Body of pancreas (tissue), 4 donors: ENCODE data around the gene IKBKE. TPM values are rescaled to one million over a fixed set of nuclear protein-coding genes. Genes with fewer than 3 reads are reported as not detected.

Experiments
- ATAC-seq: fragments of 150-250 bp; one replicate; pipeline ENCODE4 v1.9.1; 2016
- DNase-seq, 4 donors: peaks; one replicate each; pipeline ENCODE4 v3.0.0-alpha.2; 2019
- H3K27ac ChIP-seq, 4 donors: fragments of 200-600 bp; sonication (generic); 1 replicate in 3 of 4; 2 replicates in 1 of 4; pipeline versions ENCODE4 v1.5.1 to v1.6.1; 2016 to 2019; ENCODE audit warnings: mild to moderate bottlenecking in 1 of 4, mixed read lengths in 1 of 4, moderate library complexity in 1 of 4
- H3K27me3 ChIP-seq, 2 donors: fragments of 200-600 bp; sonication (generic); one replicate each; pipeline ENCODE4 v1.6.0; 2016; ENCODE audit warnings: mild to moderate bottlenecking in 1 of 2
- H3K36me3 ChIP-seq, 2 donors: fragments of 200-600 bp; sonication (generic); replicated peaks in 1 of 2; 2 replicates each; pipeline ENCODE4 v1.5.1; 2016; ENCODE audit warnings: low read depth in 2 of 2; ENCODE audit not compliant: insufficient read depth in 1 of 2
- H3K4me1 ChIP-seq: fragments of 200-600 bp; sonication (generic); one replicate; pipeline ENCODE4 v1.6.0; 2016
- H3K4me3 ChIP-seq, 2 donors: fragments of 200-600 bp; sonication (generic); 1 replicate in 1 of 2; 2 replicates in 1 of 2; pipeline ENCODE4 v1.5.1; 2016 to 2019
- H3K9me3 ChIP-seq, 3 donors: fragments of 200-600 bp; sonication (generic); 1 replicate in 2 of 3; 2 replicates in 1 of 3; pipeline ENCODE4 v1.5.1; 2016
- CTCF ChIP-seq, 7 experiments: fragments of 450-650 bp in 4 of 7; fragments of 200-600 bp in 3 of 7; sonication (generic) in 3 of 7; IDR thresholded peaks; one replicate each; pipeline ENCODE4 v1.5.1; 2016 to 2019; ENCODE audit warnings: antibody characterized with exemption in 7 of 7
- POLR2A ChIP-seq, 3 donors: fragments of 450-650 bp; IDR thresholded peaks; one replicate each; pipeline ENCODE4 v1.6.1; 2016; ENCODE audit warnings: antibody characterized with exemption in 3 of 3, mild to moderate bottlenecking in 2 of 3
- WGBS, 2 donors: methylation state at CpG; one replicate each; pipeline ENCODE4 v1.1.5; 2017; 5-methylcytosine and 5-hydroxymethylcytosine counted together
- intact Hi-C: fragments of 100-400 bp; cut with DNase I; formaldehyde crosslinking; loops from one replicate; pipeline ENCODE4 v1.15.1; 2023
- total RNA-seq, 2 donors: library from RNA; depleted of rRNA; stranded (reverse); fragments of >200 nt; gene quantifications; one replicate each; pipeline ENCODE4 v1.1.0, GENCODE V29; 2016

IKBKE gene
- total RNA-seq, 2 donors from 2014 or later = 5.4 to 10.2 TPM

DNA sequence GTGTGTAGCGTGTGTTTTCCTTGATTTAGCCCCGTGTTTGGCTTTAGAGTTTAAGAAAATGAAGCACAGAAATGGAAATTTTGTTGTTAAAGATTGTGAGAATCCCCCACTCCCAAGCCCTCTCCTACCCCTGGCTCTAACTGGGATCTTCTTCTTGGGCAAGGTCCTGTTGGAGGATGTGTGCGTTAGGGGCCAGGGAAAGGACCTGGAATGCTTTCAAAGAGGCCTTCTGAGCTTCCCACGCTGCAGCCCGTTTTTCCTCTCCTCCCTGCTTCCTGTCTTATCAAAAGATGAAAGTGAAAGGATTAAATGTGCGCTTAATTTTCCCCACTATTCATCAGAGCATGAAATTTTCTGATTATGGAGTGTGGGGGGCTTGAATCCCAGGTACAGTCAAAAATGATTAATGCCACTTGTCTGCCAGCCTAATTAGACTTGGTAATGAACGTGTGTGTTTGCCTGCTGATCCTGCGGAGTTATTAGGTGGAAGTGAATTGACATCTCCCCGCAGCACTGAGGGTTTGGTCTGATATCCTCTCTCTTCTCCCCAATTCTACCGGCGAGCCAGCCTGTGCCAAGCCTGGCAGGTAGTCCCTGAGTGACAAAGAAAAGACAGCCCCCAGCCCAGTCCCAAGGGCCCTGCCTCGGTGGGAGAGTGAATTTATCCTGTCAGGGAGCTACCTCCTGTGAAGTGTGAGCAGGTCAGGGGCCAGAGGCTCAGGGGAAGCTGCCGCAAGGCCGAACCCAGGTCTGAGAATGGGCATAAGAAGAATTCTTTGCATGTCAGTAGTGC is 42.0 kb downstream of the IKBKE start:
- Histone ChIP-seq H3K4me1 (peaks cover 70% of the 10 kb centered on the region), H3K9me3 (no peaks in the 10 kb centered on the region), H3K4me3 (no peak overlapping the region), H3K36me3 (no peaks in the 10 kb centered on the region), H3K27ac (peak overlapping the region; percentile 52 to 81 (median 75)), H3K27me3 (no peaks in the 10 kb centered on the region)
- TF ChIP-seq CTCF (IDR thresholded peaks at IDR 0.05) (no peak), POLR2A (IDR thresholded peaks at IDR 0.05) (no peak)
- ATAC-seq = no peak
- WGBS, 2 donors = 42 to 56% methylated on average over 14 of the region's 14 CpGs
- intact Hi-C loops = no loop called here
- DNase-seq = no peak

DNA sequence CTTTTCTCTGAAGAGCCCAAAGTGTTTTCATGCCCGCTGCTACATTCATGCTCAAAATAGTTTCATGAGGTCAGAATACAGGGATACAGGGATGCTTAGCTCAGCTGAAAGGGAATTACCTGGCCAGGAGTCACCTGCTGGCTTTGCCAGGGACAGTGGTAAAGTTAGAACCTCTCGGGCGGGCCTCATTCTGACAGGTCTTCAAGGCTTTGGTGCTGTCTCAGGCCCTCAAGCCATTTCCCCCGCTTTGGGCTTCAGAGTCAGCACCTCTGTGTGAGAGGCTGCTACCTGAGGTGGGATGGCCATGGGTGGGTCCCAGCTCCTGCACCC is 42.5 kb downstream of the IKBKE start:
- H3K4me1 ChIP-seq = peaks cover 72% of the 10 kb centered on the region
- 78 to 83% methylated on average over 4 of the region's 4 CpGs for WGBS, 2 donors
- peak overlapping the region; percentile 52 to 81 (median 75) for H3K27ac ChIP-seq
- ATAC-seq = no peak
- no peaks in the 10 kb centered on the region for H3K36me3 ChIP-seq
- TF ChIP-seq CTCF (IDR thresholded peaks at IDR 0.05) (no peak), POLR2A (IDR thresholded peaks at IDR 0.05) (no peak)
- no peak overlapping the region for H3K4me3 ChIP-seq
- DNase-seq = no peak
- H3K27me3 ChIP-seq = no peaks in the 10 kb centered on the region
- intact Hi-C loops = no loop called here
- no peaks in the 10 kb centered on the region for H3K9me3 ChIP-seq

DNA sequence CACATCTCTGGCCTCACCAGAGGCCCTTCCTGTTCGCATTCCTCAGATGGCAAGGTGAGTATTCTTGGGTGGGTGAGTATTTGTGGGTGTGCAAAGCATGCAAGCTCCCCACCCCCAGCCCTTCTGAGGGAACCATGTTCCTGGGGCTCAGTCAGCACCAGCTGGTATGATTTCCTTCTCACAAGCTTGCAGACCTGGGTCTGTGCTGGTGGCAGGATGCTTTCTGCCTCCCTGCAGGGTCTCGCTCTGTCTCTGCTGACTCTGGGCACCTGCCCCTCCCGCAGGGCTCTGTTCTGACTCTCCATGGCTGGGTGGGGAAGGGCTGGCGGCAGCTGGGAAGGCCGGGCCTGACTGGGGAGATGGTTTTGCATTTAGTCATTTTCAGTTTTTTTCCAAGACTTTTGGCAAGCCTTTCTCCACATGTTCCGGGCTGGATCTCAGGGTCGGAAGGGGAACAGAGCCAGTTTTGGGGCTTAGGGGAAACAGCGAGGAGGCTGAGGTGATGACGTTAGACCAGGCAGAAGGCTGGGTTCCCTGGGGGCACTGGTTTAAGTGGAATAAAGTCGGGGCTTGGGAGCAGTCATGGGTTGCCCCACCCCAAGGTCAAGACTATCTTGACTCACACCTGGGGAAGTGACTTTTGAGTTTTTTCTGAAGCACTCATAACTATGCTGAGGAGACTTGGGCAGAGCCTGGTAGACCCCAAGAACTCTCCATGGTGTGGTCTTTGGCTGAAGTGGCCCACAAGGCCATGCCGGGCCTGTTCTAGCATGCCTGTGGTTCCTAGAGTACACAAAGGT is 43.2 kb downstream of the IKBKE start:
- WGBS, 2 donors = 23 to 39% methylated on average over 11 of the region's 11 CpGs
- peak; percentile 58 for ATAC-seq
- Histone ChIP-seq H3K27me3 (no peaks in the 10 kb centered on the region), H3K4me1 (peaks cover 72% of the 10 kb centered on the region), H3K36me3 (no peaks in the 10 kb centered on the region), H3K4me3 (no peak overlapping the region), H3K27ac (peak overlapping the region; percentile 52 to 81 (median 75)), H3K9me3 (no peaks in the 10 kb centered on the region)
- peak; percentile 45 to 77 (median 63) for DNase-seq
- intact Hi-C loops = no loop called here
- TF ChIP-seq CTCF (IDR thresholded peaks at IDR 0.05) = no peak
- TF ChIP-seq POLR2A (IDR thresholded peaks at IDR 0.05) = no peak

DNA sequence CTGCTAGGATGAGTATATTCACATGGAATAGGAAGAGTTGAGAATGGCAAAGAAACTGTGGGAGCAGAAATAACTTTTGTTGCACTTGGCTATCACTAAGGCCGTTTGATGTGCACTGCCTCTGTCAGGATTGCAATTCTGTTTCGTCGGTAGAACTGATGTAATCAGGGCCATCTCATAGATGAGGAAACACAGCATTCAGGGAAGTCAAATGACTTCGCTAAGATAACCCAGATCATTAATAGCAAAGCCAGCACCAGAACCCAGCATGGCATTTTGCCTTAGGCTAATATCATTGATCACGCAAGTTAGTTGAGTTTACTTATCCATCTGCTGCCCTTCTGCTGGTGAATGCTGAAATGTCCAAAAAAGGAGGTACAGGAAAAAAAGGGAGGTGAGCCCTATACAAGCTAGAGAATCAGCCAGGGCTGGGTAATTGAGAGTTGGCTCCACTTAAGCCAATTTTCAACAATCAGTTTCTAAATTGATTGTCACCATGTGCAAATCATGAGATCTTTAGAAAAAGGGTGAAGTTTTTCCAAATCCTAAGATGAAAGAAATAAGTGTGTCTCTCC is 44.6 kb downstream of the IKBKE start:
- TF ChIP-seq CTCF (IDR thresholded peaks at IDR 0.05) (no peak), POLR2A (IDR thresholded peaks at IDR 0.05) (no peak)

More for the DNA sequence above, 44.6 kb downstream of the IKBKE start:
- ATAC-seq = no peak
- no peak overlapping the region for H3K4me3 ChIP-seq
- no peaks in the 10 kb centered on the region for H3K36me3 ChIP-seq
- 47 to 57% methylated on average over 5 of the region's 5 CpGs for WGBS, 2 donors
- peaks cover 66% of the 10 kb centered on the region for H3K4me1 ChIP-seq
- H3K27ac ChIP-seq = peak overlapping the region in 3 of 4 donors; percentile 16 to 81 (median 71)
- DNase-seq = no peak
- intact Hi-C loops = no loop called here
- H3K9me3 ChIP-seq = no peaks in the 10 kb centered on the region
- no peaks in the 10 kb centered on the region for H3K27me3 ChIP-seq
